Esophagus (tissue), 2 donors: ENCODE results near the gene REPS1. TPM values are rescaled to one million over a fixed set of nuclear protein-coding genes. Genes with fewer than 3 reads are reported as not detected.
"Not testable (repeated sequence)": the region's sequence is repeated elsewhere in the genome, so short reads cannot be mapped to it uniquely, and the experiment has no call there.

ENCODE experiments used
- H3K27ac ChIP-seq, 2 donors: one replicate each; pipeline ENCODE4 v1.5.1; 2013; ENCODE audit warnings: low read depth in 2 of 2, mild to moderate bottlenecking in 2 of 2, inconsistent platforms in 1 of 2, low read length in 1 of 2, moderate library complexity in 1 of 2
- H3K27me3 ChIP-seq, 2 donors: one replicate each; pipeline ENCODE4 v1.6.1; 2013; ENCODE audit warnings: low read length in 2 of 2, control low read depth in 1 of 2, mild to moderate bottlenecking in 1 of 2; ENCODE audit not compliant: insufficient read depth in 2 of 2, control insufficient read depth in 1 of 2
- H3K36me3 ChIP-seq, 2 donors: one replicate each; pipeline ENCODE4 v1.6.1; 2013; ENCODE audit warnings: low read length in 1 of 2; ENCODE audit not compliant: control insufficient read depth in 2 of 2, insufficient read depth in 2 of 2
- H3K4me1 ChIP-seq, 2 donors: one replicate each; pipeline ENCODE4 v1.6.1; 2013; ENCODE audit warnings: low read length in 1 of 2; ENCODE audit not compliant: control insufficient read depth in 2 of 2, insufficient read depth in 2 of 2
- H3K4me3 ChIP-seq, 2 donors: one replicate each; pipeline ENCODE4 v1.5.1; 2013; ENCODE audit warnings: low read length in 2 of 2, mild to moderate bottlenecking in 2 of 2, low read depth in 1 of 2, moderate library complexity in 1 of 2
- H3K9me3 ChIP-seq, 2 donors: one replicate each; pipeline ENCODE4 v1.6.1; 2013; ENCODE audit warnings: mild to moderate bottlenecking in 2 of 2, low read depth in 1 of 2, low read length in 1 of 2, moderate library complexity in 1 of 2; ENCODE audit not compliant: control insufficient read depth in 2 of 2, insufficient read depth in 1 of 2
- WGBS, 2 donors: extraction: QIAGEN DNeasy Blood & Tissue Kit; methylation state at CpG; one replicate each; pipeline ENCODE4 v1.1.7; 2013; 5-methylcytosine and 5-hydroxymethylcytosine counted together
- polyA plus RNA-seq, 2 donors: library from polyadenylated mRNA; stranded (reverse); fragments of 200-250 nt; gene quantifications; one replicate each; pipeline ENCODE4 v1.2.3, GENCODE V29; 2013
- donor health status: healthy with polysubstance abuse.
- donor health status: Bipolar disorder and iron deficiency.

Gene REPS1
- polyA plus RNA-seq, 2 donors = 24.8 to 25.1 TPM

DNA sequence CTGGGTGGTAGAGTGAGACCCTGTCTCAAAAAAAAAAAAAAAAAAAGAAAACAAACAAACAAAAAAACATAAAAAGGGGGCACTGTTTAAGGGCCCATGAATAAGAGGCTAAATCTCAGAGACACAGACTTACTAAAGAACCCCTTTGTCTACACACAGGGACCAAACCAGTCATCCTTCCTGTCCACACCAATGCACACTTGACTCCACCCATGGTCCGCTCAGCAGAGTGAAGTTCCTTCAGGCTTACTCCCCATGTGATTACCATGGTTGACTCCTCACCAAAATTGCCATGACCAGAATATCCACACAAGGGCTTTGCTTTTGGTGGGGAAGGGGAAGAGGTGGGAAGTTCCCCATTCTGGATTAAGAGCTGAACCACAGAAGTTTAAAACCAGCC lies 19.4 kb upstream of the REPS1 start:
- Histone ChIP-seq H3K4me1 (no peaks in the 10 kb centered on the region), H3K9me3 (no peaks in the 10 kb centered on the region), H3K4me3 (no peak overlapping the region), H3K27ac (no peak overlapping the region), H3K27me3 (no peaks in the 10 kb centered on the region), H3K36me3 (no peaks in the 10 kb centered on the region)
- WGBS, 2 donors = 90 to 100% methylated on average over 1 of the region's 1 CpG

- no peaks in the 10 kb centered on the region for H3K4me1 ChIP-seq
- no peaks in the 10 kb centered on the region for H3K9me3 ChIP-seq
- no peaks in the 10 kb centered on the region for H3K27me3 ChIP-seq
- H3K4me3 ChIP-seq = no peak overlapping the region
- 86 to 90% methylated on average over 3 of the region's 3 CpGs for WGBS, 2 donors
- no peak overlapping the region for H3K27ac ChIP-seq
- no peaks in the 10 kb centered on the region for H3K36me3 ChIP-seq
These were observed 18.4 kb upstream of the REPS1 start for GRCh38 chr6:139006477-139006876.

DNA sequence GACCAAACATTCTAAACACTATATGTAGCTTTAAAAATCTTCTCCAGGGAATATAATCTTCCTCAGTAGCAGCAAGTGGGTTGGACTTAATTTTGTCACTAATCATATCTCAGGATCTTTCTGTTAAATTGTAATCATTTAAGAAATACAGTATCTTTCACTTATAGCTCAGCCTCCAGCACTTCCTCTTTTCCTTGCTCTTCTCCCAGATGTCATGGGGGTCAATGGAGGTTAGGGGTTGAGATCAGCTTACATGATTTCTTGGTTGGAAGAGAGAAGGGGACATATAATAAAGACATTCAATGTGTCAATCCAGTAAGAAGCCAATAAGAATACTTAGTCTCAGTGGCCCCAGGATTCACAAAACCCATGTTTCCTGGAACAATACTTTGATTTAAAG lies 15.7 kb upstream of the REPS1 start:
- Histone ChIP-seq H3K27me3 (no peaks in the 10 kb centered on the region), H3K27ac (no peak overlapping the region), H3K4me1 (no peaks in the 10 kb centered on the region)

DNA sequence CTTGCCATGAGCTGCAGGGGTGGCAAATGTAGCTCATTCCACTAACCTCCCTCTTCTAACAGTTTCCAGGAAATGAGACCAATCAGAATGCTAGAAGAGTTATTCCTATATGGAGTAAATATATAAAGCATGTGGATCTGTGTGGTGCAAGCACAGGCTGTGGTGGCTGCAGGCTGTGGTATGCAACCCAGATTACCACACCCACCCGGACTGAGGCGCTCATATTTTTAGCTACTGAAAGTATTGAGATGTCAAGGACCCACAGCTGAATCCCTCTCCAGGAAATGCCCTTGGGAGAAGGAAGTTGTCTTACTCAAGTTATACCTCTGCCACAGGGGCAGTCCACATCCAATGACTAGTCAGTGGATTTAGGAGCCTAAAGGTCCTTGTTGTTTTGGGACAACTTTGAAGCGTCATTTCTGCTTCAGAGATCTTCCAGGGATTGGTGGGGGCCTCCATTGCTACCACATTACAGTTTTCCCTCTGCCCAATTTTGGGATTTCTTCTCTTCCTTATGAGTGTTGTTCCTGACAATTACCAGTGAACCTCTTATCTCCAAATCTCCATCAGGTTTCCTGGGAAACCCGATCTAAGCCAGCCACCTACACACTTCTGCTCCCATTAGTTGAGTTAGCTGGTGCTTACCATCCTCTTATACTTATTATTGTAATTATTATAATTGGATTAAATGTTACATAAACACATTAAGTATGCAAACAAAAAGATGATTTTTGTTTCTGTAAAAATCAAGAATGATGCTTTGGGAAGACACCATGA lies 12.1 kb upstream of the REPS1 start:
- 71 to 81% methylated on average over 4 of the region's 4 CpGs for WGBS, 2 donors
- H3K4me1 ChIP-seq = no peaks in the 10 kb centered on the region
- H3K4me3 ChIP-seq = no peak overlapping the region
- H3K27ac ChIP-seq = no peak overlapping the region
- H3K27me3 ChIP-seq = no peaks in the 10 kb centered on the region
- no peaks in the 10 kb centered on the region for H3K36me3 ChIP-seq
- H3K9me3 ChIP-seq = no peaks in the 10 kb centered on the region

More for the DNA sequence above, 15.7 kb upstream of the REPS1 start:
- Histone ChIP-seq H3K4me3 (no peak overlapping the region), H3K9me3 (no peaks in the 10 kb centered on the region), H3K36me3 (no peaks in the 10 kb centered on the region)

- Histone ChIP-seq H3K27me3 (no peaks in the 10 kb centered on the region), H3K36me3 (no peaks in the 10 kb centered on the region), H3K27ac (no peak overlapping the region), H3K9me3 (no peaks in the 10 kb centered on the region), H3K4me1 (no peaks in the 10 kb centered on the region), H3K4me3 (no peak overlapping the region)
- 83 to 90% methylated on average over 5 of the region's 5 CpGs for WGBS, 2 donors
These were observed 9.1 kb upstream of the REPS1 start for GRCh38 chr6:138997136-138997535.

GRCh38 chr6:138996524-138996923 lies 8.5 kb upstream of the REPS1 start:
- Histone ChIP-seq H3K27me3 (no peaks in the 10 kb centered on the region), H3K4me3 (no peak overlapping the region), H3K9me3 (no peaks in the 10 kb centered on the region), H3K4me1 (no peaks in the 10 kb centered on the region), H3K27ac (no peak overlapping the region), H3K36me3 (no peaks in the 10 kb centered on the region)
- 50 to 59% methylated on average over 3 of the region's 3 CpGs for WGBS, 2 donors

DNA sequence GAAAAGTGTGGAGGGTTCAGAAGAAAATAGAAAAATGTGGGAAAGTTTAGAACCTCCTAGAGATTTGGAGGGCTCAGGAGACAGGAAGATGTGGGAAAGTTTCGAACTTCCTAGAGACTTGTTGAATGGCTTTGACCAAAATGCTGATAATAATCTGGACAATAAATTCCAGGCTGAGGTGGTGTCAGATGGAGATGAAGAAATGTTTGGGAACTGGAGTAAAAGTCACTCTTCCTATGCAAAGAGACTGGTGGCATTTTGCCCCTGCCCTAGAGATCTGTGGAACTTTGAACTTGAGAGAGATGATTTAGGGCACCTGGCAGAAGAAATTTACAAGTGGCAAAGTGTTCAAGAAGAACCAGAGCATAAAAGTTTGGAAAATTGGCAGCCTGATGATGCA lies 5.4 kb upstream of the REPS1 start:
- 92 to 93% methylated on average over 1 of the region's 1 CpG for WGBS, 2 donors
- H3K27me3 ChIP-seq, H3K27ac ChIP-seq, H3K9me3 ChIP-seq, H3K36me3 ChIP-seq, H3K4me3 ChIP-seq, H3K4me1 ChIP-seq: not testable (repeated sequence)

DNA sequence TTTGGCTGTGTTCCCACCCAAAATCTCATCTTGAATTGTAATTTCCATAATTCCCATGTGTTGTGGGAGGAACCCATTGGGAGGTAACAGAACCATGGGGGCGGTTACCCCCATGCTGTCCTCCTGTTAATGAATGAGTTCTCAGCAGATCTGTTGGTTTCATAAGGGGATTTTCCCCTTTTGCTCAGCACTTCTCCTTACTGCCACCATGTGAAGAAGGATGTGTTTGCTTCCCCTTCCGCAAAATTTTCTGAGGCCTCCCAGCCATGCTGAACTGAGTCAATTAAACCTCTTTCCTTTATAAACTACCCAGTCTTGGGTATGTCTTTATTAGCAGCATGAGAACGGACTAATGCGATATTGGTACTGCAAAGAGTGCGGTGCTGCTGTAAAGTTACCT lies 4.9 kb upstream of the REPS1 start:
- 90 to 92% methylated on average over 5 of the region's 5 CpGs for WGBS, 2 donors
- not testable (repeated sequence) for H3K36me3 ChIP-seq

GRCh38 chr6:138991206-138991605 lies 3.2 kb upstream of the REPS1 start:
- Histone ChIP-seq H3K27ac (no peak overlapping the region), H3K9me3 (no peaks in the 10 kb centered on the region), H3K4me3 (no peak overlapping the region), H3K36me3 (no peaks in the 10 kb centered on the region), H3K4me1 (no peaks in the 10 kb centered on the region), H3K27me3 (no peaks in the 10 kb centered on the region)
- 90 to 92% methylated on average over 5 of the region's 5 CpGs for WGBS, 2 donors

More for the DNA sequence above, 4.9 kb upstream of the REPS1 start:
- not testable (repeated sequence) for H3K27ac ChIP-seq, H3K4me1 ChIP-seq, H3K9me3 ChIP-seq, H3K4me3 ChIP-seq, H3K27me3 ChIP-seq
